Measurements from ENCODE around the gene ITGAL.
A peak's percentile ranks its signal among the peaks of the same experiment; 100 is the strongest.
"Not testable (repeated sequence)": the region's sequence is repeated elsewhere in the genome, so short reads cannot be mapped to it uniquely, and the experiment has no call there.

ITGAL gene

DNA sequence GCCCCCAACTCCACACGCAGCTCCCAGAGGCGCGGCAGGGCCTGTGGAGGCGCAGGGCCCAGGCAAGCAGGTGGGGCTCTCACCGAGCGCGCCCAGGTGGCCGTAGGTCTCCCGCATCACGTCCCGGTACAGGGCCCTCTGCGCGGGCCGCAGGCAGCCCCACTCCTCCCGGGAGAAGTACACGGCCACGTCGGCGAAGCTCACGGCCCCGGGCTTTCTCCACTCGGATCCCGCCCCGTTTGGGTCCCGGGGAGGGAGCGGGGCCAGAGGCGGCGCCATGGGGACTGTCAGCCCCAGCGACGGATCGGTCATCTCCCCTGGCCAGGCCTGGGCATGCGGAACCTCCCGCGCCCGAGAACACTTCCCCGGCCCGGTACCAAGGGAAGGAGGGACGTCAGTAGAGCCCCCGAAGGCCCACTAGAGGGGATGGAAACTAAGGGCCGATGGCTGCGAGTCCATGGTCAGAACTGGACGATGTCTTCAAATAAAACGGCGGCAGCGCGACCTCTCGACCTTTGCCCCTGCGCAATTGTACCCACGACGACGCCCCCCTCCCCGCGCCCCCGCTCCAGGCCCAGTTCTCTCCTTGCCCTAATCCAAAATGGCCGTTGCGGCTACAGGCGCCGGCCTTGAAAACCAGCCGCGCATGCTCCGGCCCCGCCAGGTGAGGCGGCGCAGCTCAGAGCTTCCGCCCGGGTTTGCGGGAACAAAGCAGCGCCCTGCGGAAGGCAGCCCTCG lies 62.0 kb downstream of the ITGAL start, which contains the start of gene ZNF747:
ZNF747 (minus strand) TSS at position 491 of the 738 bp plus-strand sequence; CDS start at position 312, 179 bp downstream.
- POLR2A ChIA-PET: interaction anchor here (1.3 to 1.4 kb wide), 2 partner anchors 7 to 24 kb away, joined by 3 to 5 read pairs; partner anchors contain the start of gene ZNF764
- CTCF ChIA-PET: interaction anchor here (1.0 to 4.3 kb wide), 29 partner anchors 10 to 159 kb away, joined by 3 to 47 read pairs (median 6); partner anchors contain the start of genes DCTPP1, ZNF48, ZNF764 and ZNF785
- TF ChIP-seq, protein P1, sequence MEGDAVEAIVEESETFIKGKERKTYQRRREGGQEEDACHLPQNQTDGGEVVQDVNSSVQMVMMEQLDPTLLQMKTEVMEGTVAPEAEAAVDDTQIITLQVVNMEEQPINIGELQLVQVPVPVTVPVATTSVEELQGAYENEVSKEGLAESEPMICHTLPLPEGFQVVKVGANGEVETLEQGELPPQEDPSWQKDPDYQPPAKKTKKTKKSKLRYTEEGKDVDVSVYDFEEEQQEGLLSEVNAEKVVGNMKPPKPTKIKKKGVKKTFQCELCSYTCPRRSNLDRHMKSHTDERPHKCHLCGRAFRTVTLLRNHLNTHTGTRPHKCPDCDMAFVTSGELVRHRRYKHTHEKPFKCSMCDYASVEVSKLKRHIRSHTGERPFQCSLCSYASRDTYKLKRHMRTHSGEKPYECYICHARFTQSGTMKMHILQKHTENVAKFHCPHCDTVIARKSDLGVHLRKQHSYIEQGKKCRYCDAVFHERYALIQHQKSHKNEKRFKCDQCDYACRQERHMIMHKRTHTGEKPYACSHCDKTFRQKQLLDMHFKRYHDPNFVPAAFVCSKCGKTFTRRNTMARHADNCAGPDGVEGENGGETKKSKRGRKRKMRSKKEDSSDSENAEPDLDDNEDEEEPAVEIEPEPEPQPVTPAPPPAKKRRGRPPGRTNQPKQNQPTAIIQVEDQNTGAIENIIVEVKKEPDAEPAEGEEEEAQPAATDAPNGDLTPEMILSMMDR (IDR thresholded peaks at IDR 0.05; ENCODE audit: control extremely low read depth, extremely low read depth, low read depth, missing control alignments): peak; percentile 11
- peak; percentile 92 for DNase-seq (ENCODE audit: extremely low spot score)

DNA sequence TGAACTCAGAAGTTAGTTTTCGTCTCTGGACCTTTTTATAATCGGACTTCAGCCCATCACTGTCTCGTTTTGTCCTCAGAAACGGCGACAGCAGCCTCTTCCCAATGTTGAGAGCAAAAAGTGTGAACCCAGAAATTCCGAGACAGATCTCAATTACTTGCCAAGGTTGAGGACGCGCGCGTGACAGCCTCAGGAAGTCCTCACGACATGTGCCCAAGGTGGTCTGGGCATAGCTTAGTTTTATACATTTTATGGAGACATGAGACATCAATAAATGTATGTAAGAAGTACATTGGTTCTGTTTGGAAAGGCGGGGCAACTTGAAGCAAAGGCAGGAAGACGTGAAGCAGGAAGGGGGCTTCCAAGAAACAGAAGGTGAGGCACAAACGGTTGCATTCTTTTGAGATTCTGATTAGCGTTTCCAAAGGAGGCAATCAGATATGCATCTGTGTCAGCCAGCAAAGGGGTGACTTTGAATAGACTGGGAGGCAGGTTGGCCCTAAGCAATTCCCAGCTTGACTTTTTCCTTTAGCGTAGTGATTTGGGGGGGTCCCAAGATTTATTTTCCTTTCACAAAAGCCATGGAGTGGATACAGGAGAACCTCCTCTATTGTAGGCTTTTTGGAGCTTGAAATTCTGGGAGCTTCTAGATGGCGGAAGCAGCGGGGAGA lies 62.7 kb downstream of the ITGAL start:
- ChIA-PET CTCF (interaction anchor here (0.6 to 4.3 kb wide), 48 partner anchors 8 to 165 kb away, joined by 3 to 47 read pairs (median 5); partner anchors contain the start of genes DCTPP1, TBC1D10B, ZNF48 and ZNF764), POLR2A (interaction anchor here (0.6 to 1.6 kb wide), 9 partner anchors 8 to 445 kb away, joined by 3 to 7 read pairs (median 4); partner anchors contain the start of genes DCTPP1 and ZNF764)
- TF ChIP-seq, protein P1 (IDR thresholded peaks at IDR 0.05; ENCODE audit: control extremely low read depth, extremely low read depth, low read depth, missing control alignments): no peak
- no peak for DNase-seq (ENCODE audit: extremely low spot score)

DNA sequence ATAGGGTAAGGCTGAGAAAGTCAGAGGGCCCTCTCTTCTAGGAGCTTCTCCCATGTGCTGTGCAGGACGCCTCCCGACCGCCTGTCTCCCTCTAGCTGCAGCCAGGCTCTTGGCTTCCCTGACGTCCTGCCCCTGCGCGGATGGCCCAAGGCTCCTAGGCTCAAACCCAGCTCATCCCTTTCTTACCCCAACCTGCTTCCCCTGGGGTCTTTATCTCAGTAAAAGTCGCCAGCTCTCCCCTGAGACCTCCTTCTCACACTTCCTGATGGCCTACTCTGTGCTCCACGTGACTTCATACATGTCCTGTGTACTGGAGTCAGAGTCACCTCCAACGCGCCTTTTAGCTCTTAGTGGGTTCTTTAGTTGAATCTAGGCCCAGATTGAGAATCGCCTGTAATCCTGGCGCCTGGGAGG lies 63.2 kb downstream of the ITGAL start:
- POLR2A ChIA-PET: interaction anchor here (0.6 to 1.6 kb wide), 8 partner anchors 8 to 446 kb away, joined by 3 to 7 read pairs (median 4); partner anchors contain the start of genes DCTPP1 and ZNF764
- CTCF ChIA-PET: interaction anchor here (0.6 to 4.3 kb wide), 48 partner anchors 8 to 165 kb away, joined by 3 to 47 read pairs (median 5); partner anchors contain the start of genes DCTPP1, TBC1D10B, ZNF48 and ZNF764
- TF ChIP-seq, protein P1 (IDR thresholded peaks at IDR 0.05; ENCODE audit: control extremely low read depth, extremely low read depth, low read depth, missing control alignments): peak; percentile 72
- peak; percentile 83 for DNase-seq (ENCODE audit: extremely low spot score)

DNA sequence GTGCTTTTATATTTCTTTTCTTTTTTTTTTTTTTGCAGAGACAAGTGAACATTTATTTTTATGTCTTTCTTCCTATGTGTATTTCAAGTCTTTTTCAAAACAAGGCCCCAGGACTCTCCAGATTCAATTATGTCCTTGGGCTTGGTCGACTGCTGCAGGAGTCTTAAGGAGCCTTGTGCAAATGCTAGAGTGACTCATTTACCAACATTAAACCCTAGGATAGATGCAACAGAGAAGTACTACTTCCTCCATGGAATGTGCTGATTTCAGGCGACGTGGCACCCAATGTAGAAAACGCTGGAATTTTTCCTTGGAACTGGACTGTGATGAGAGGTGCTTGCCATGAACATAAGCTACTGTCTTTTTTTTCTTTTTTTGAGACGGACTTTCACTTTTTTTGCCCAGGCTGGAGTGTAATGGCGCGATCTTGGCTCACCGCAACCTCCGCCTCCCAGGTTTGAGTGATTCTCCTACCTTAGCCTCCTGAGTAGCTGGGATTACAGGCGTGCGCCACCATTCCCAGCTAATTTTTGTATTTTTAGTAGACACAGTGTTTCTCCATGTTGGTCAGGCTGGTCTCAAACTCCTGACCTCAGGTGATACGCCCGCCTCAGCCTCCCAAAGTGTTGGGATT lies 64.0 kb downstream of the ITGAL start:
- ChIA-PET CTCF (interaction anchor here (0.6 to 4.3 kb wide), 32 partner anchors 7 to 158 kb away, joined by 3 to 47 read pairs (median 5); partner anchors contain the start of genes DCTPP1, ZNF764, ZNF771 and ZNF785), POLR2A (interaction anchor here (1.4 to 1.6 kb wide), 3 partner anchors 15 to 107 kb away, joined by 3 to 7 read pairs (median 6); partner anchors contain the start of genes DCTPP1 and ZNF764)
- not testable (repeated sequence) for DNase-seq (ENCODE audit: extremely low spot score)

DNA sequence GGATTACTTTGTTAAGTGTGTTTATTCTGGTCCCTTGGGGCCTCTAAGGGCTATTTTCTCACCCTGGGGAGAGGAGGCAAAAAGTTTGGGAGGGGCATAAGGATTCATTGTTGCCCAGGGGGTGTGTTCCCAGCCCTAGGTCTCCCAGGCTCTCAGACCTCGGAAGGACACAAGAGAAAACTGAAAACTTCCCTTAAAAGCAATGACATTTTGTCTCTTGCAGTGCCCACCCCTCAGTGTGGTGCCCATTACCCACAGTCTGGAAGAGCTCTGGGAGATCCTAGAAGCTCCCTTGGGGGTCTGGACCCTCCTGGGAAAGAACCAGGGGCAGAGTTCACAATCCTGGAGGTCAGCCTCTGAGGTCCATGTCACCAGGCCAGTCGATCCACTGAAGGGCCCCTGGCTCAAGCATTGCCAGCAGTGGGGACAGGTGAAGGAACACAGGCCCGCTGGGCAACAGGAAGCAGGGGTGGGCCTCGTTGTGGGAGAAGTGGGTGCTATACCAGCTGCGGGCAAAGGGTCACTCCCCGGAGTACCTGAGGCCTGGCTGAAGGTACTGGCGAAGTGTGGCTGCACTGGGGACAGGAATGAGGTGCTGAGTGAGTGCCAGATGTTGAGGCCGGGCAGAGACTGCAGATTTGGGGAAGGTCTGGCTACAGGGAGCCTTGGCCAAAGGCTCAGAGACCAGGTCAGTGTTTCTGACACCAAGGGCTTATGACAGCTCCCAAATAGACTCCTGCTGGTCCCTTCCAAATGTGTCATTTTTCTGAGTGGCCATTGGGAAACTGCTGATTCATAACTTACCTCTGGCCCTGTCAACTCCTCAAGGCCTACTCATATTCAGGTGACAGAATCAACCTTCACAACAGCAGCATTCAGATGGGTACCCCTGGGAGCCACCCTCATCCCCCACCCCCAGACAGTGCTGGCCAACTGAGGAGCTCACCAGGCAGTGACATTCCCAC lies 66.7 kb downstream of the ITGAL start:
- POLR2A ChIA-PET: no interaction called here
- TF ChIP-seq, protein P1 (IDR thresholded peaks at IDR 0.05; ENCODE audit: control extremely low read depth, extremely low read depth, low read depth, missing control alignments): no peak
- CTCF ChIA-PET: interaction anchor here (1.1 to 1.3 kb wide), 3 partner anchors 18 to 109 kb away, joined by 3 to 4 read pairs (median 3); partner anchors contain the start of gene DCTPP1
- no peak for DNase-seq (ENCODE audit: extremely low spot score)

DNA sequence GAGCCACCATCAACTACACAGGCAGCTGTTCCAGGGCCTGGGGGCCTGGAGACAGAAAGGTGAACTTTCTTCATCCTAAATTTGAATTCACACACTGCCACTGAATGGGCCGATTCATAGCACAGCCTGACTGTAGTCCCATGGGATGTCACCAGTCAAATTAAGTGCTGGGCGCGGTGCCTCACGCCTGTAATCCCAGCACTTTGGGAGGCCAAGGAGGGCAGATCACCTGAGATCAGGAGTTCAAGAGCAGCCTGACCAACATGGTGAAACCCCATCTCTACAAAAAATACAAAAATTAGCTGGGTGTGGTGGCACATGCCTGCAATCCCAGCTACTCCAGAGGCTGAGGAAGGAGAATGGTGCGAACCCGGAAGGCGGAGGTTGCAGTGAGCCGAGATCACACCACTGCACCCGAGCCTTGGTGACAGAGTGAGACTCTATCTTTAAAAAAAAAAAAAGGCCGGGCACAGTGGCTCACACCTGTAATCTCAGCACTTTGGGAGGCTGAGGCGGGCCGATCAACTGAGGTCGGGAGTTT lies 67.5 kb downstream of the ITGAL start:
- POLR2A ChIA-PET; DNase-seq (ENCODE audit: extremely low spot score): not testable (repeated sequence)
- CTCF ChIA-PET: interaction anchor here (1.1 to 1.3 kb wide), 3 partner anchors 18 to 110 kb away, joined by 3 to 4 read pairs (median 3); partner anchors contain the start of gene DCTPP1

DNA sequence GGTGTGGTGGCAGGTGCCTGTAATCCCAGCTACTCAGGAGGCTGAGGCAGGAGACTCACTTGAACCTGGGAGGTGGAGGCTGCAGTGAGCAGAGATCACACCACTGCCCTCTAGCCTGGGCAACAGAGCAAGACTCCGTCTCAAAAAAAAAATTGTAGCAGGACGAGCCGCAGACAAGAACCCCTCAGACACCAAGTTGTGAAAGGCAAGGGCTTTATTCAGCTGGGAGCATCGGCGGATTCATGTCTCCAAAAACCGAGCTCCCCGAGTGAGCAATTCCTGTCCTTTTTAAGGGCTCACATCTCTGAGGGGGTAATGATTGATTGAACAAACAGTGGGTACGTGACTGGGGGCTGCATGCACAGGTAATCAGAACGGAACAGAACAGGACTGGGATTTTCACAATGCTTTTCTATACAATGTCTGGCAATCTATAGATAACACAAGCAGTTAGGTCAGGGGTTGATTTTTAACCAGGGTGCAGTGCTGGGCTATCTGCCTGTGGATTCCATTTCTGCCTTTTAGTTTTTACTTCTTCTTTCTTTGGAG lies 68.4 kb downstream of the ITGAL start:
- CTCF ChIA-PET: interaction anchor here (1.1 to 1.4 kb wide), 4 partner anchors 18 to 92 kb away, joined by 3 to 5 read pairs (median 4); partner anchors contain the start of gene ZNF688
- POLR2A ChIA-PET; DNase-seq (ENCODE audit: extremely low spot score): not testable (repeated sequence)
